HEK293 (cell line): ENCODE results near the gene MAPT.

Experiments
- CTCF ChIA-PET: fragments of 350-600 bp; formaldehyde crosslinking; extraction: SDS; loops from one replicate; lab custom pipeline; 2021; ENCODE audit warnings: antibody characterized with exemption; lab: Yijun Ruan, JAX
- POLR2A ChIA-PET: fragments of 300-600 bp; formaldehyde crosslinking; extraction: SDS; loops from one replicate; lab custom pipeline; 2020; ENCODE audit warnings: antibody characterized with exemption, inconsistent platforms; lab: Yijun Ruan, JAX
- H3K27ac ChIP-seq: fragments of 200-500 bp; sonication (Bioruptor generic); 2 replicates; pipeline ENCODE4 v1.5.1; 2014; ENCODE audit warnings: low read depth, low read length, control low read depth, inconsistent platforms; ENCODE audit errors: extremely low read depth
- H3K36me3 ChIP-seq, 2 experiments: fragments of 200-500 bp in 1 of 2; sonication (Bioruptor generic) in 1 of 2; 1 replicate in 1 of 2; 2 replicates in 1 of 2; pipeline ENCODE4 v1.5.1; 2014 to 2017; ENCODE audit warnings: inconsistent platforms in 2 of 2, low read length in 2 of 2; ENCODE audit not compliant: control insufficient read depth in 2 of 2, insufficient read depth in 1 of 2
- H3K4me1 ChIP-seq: fragments of 200-500 bp; sonication (Bioruptor generic); 2 replicates; pipeline ENCODE4 v1.5.1; 2014; ENCODE audit warnings: mild to moderate bottlenecking, low read length, inconsistent platforms; ENCODE audit not compliant: control insufficient read depth, insufficient read depth
- H3K4me3 ChIP-seq: 2 replicates; pipeline ENCODE4 v1.5.1; 2011; ENCODE audit warnings: low read depth, mild to moderate bottlenecking, control low read depth, low read length, moderate library complexity
- H3K9me3 ChIP-seq: fragments of 200-500 bp; sonication (Bioruptor generic); 2 replicates; pipeline ENCODE4 v1.5.1; 2014; ENCODE audit warnings: low read depth, low read length, inconsistent platforms; ENCODE audit not compliant: control insufficient read depth, insufficient read depth
- GLI4 ChIP-seq: fragments of 450-650 bp; formaldehyde crosslinking; IDR thresholded peaks from 2 replicates; pipeline ENCODE4 v1.5.1; 2016; ENCODE audit warnings: missing biosample characterization, missing genetic modification characterization
- GLIS1 ChIP-seq: fragments of 450-650 bp; formaldehyde crosslinking; IDR thresholded peaks from 2 replicates; pipeline ENCODE4 v1.5.1; 2016; ENCODE audit warnings: missing biosample characterization, missing genetic modification characterization
- INSM2 ChIP-seq: fragments of 450-650 bp; formaldehyde crosslinking; IDR thresholded peaks from 2 replicates; pipeline ENCODE4 v1.5.1; 2016; ENCODE audit warnings: missing biosample characterization, missing genetic modification characterization
- MYNN ChIP-seq: fragments of 450-650 bp; formaldehyde crosslinking; IDR thresholded peaks from 2 replicates; pipeline ENCODE4 v1.5.1; 2016; ENCODE audit warnings: missing biosample characterization, missing genetic modification characterization, borderline replicate concordance
- MZF1 ChIP-seq: fragments of 450-650 bp; formaldehyde crosslinking; IDR thresholded peaks from 2 replicates; pipeline ENCODE4 v1.5.1; 2017; ENCODE audit warnings: missing biosample characterization, missing genetic modification characterization, borderline replicate concordance
- PATZ1 ChIP-seq: fragments of 450-650 bp; formaldehyde crosslinking; IDR thresholded peaks from 2 replicates; pipeline ENCODE4 v1.5.1; 2016; ENCODE audit warnings: missing biosample characterization, missing genetic modification characterization
- PRDM6 ChIP-seq: fragments of 450-650 bp; formaldehyde crosslinking; IDR thresholded peaks from 2 replicates; pipeline ENCODE4 v1.5.1; 2017; ENCODE audit warnings: missing biosample characterization, missing genetic modification characterization
- SETDB1 ChIP-seq: IDR thresholded peaks from one replicate; pipeline ENCODE4 v1.6.1; 2017; ENCODE audit warnings: mild to moderate bottlenecking, low read length, moderate library complexity, mixed read lengths; ENCODE audit not compliant: insufficient read length
- SP2 ChIP-seq: fragments of 450-650 bp; formaldehyde crosslinking; IDR thresholded peaks from 2 replicates; pipeline ENCODE4 v1.5.1; 2016; ENCODE audit warnings: missing biosample characterization, missing genetic modification characterization
- ZBTB10 ChIP-seq: fragments of 450-650 bp; formaldehyde crosslinking; IDR thresholded peaks from 2 replicates; pipeline ENCODE4 v1.5.1; 2016; ENCODE audit warnings: missing biosample characterization, missing genetic modification characterization
- ZBTB17 ChIP-seq: fragments of 450-650 bp; formaldehyde crosslinking; IDR thresholded peaks from 2 replicates; pipeline ENCODE4 v1.5.1; 2016; ENCODE audit warnings: missing biosample characterization, missing genetic modification characterization
- ZNF280C ChIP-seq: fragments of 450-650 bp; formaldehyde crosslinking; IDR thresholded peaks from 2 replicates; pipeline ENCODE4 v1.5.1; 2016; ENCODE audit warnings: missing biosample characterization, missing genetic modification characterization
- ZNF37A ChIP-seq: fragments of 450-650 bp; IDR thresholded peaks from 2 replicates; pipeline ENCODE4 v1.5.1; 2018; ENCODE audit warnings: missing biosample characterization, missing genetic modification characterization
- ZNF514 ChIP-seq: fragments of 450-650 bp; formaldehyde crosslinking; IDR thresholded peaks from 2 replicates; pipeline ENCODE4 v1.5.1; 2016; ENCODE audit warnings: missing biosample characterization, missing genetic modification characterization
- ZNF654 ChIP-seq: fragments of 450-650 bp; formaldehyde crosslinking; IDR thresholded peaks from 2 replicates; pipeline ENCODE4 v1.5.1; 2016; ENCODE audit warnings: low read depth, missing biosample characterization, missing genetic modification characterization

Gene MAPT

GRCh38 chr17:46056800-46057304 lies 162.5 kb downstream of the MAPT start:
- Histone ChIP-seq H3K4me3 (no peak overlapping the region), H3K27ac (no peak overlapping the region), H3K9me3 (no peaks in the 10 kb centered on the region), H3K36me3 (peaks cover 23 to 28% of the 10 kb centered on the region in 2 experiments), H3K4me1 (peaks cover 12% of the 10 kb centered on the region)
- TF ChIP-seq ZNF280C (tag by site-specific recombination) (no peak), PRDM6 (tag by site-specific recombination) (peak; percentile 31; the same call in 1 of the 2 replicates)
- CTCF ChIA-PET, result interaction anchor here (0.7 to 5.2 kb wide), 7 partner anchors 8 to 156 kb away, joined by 3 to 64 read pairs (median 5); partner anchors contain the start of gene KANSL1
- POLR2A ChIA-PET, result no interaction called here

- ChIA-PET POLR2A (no interaction called here), CTCF (interaction anchor here (0.7 to 5.2 kb wide), 7 partner anchors 9 to 156 kb away, joined by 3 to 64 read pairs (median 5); partner anchors contain the start of gene KANSL1)
- H3K4me3 ChIP-seq, result no peak overlapping the region
- H3K36me3 ChIP-seq, result peaks cover 22 to 26% of the 10 kb centered on the region in 2 experiments
- TF ChIP-seq SP2 (tag by site-specific recombination) (no peak), ZNF654 (tag by site-specific recombination) (no peak), MYNN (no peak), GLIS1 (tag by site-specific recombination) (no peak), PATZ1 (tag by site-specific recombination) (no peak), ZNF514 (no peak), INSM2 (tag by site-specific recombination) (no peak), SETDB1 (no peak), MZF1 (no peak), ZBTB17 (tag by site-specific recombination) (no peak), GLI4 (tag by site-specific recombination) (no peak), ZBTB10 (no peak), ZNF37A (tag by site-specific recombination) (no peak)
- H3K4me1 ChIP-seq, result peaks cover 9% of the 10 kb centered on the region
- H3K27ac ChIP-seq, result no peak overlapping the region
- H3K9me3 ChIP-seq, result no peaks in the 10 kb centered on the region
Measured at GRCh38 chr17:46057366-46057765, 163.0 kb downstream of the MAPT start.
